ENCODE measurements around the gene TP53RK.

The TP53RK gene

GRCh38 chr20:46708172-46708860, 19.1 kb upstream of the TP53RK start:
- H3K4me3 ChIP-seq (ENCODE audit: low read depth, low read length): no peak overlapping the region
- in situ Hi-C loops (cut with HindIII; ENCODE audit: low sequenced_read_pairs): no loop called here
- DNase-seq (ENCODE audit: low read depth, low spot score): no peak
- peak; percentile 29 for TF ChIP-seq CTCF (IDR thresholded peaks at IDR 0.05; ENCODE audit: low read depth, low read length)

- TF ChIP-seq CTCF (IDR thresholded peaks at IDR 0.05; ENCODE audit: low read depth, low read length): no peak
- H3K4me3 ChIP-seq (ENCODE audit: low read depth, low read length): no peak overlapping the region
- no peak for DNase-seq (ENCODE audit: low read depth, low spot score)
- in situ Hi-C loops (cut with HindIII; ENCODE audit: low sequenced_read_pairs): no loop called here
These were observed 17.0 kb upstream of the TP53RK start for GRCh38 chr20:46706242-46706641.

GRCh38 chr20:46705378-46705729, 16.1 kb upstream of the TP53RK start:
- no peak for TF ChIP-seq CTCF (IDR thresholded peaks at IDR 0.05; ENCODE audit: low read depth, low read length)
- in situ Hi-C loops (cut with HindIII; ENCODE audit: low sequenced_read_pairs): no loop called here
- no peak overlapping the region for H3K4me3 ChIP-seq (ENCODE audit: low read depth, low read length)
- no peak for DNase-seq (ENCODE audit: low read depth, low spot score)

- no peak for DNase-seq (ENCODE audit: low read depth, low spot score)
- no peak overlapping the region for H3K4me3 ChIP-seq (ENCODE audit: low read depth, low read length)
- in situ Hi-C loops (cut with HindIII; ENCODE audit: low sequenced_read_pairs): no loop called here
- TF ChIP-seq CTCF (IDR thresholded peaks at IDR 0.05; ENCODE audit: low read depth, low read length): no peak
These were observed 15.6 kb upstream of the TP53RK start for GRCh38 chr20:46704714-46705377.

- no peak for TF ChIP-seq CTCF (IDR thresholded peaks at IDR 0.05; ENCODE audit: low read depth, low read length)
- H3K4me3 ChIP-seq (ENCODE audit: low read depth, low read length): no peak overlapping the region
- DNase-seq (ENCODE audit: low read depth, low spot score): no peak
- in situ Hi-C loops (cut with HindIII; ENCODE audit: low sequenced_read_pairs): no loop called here
These were observed 14.2 kb upstream of the TP53RK start for GRCh38 chr20:46703435-46703834.

GRCh38 chr20:46702447-46703203, 13.4 kb upstream of the TP53RK start:
- no peak for TF ChIP-seq CTCF (IDR thresholded peaks at IDR 0.05; ENCODE audit: low read depth, low read length)
- DNase-seq (ENCODE audit: low read depth, low spot score): no peak
- in situ Hi-C loops (cut with HindIII; ENCODE audit: low sequenced_read_pairs): no loop called here
- H3K4me3 ChIP-seq (ENCODE audit: low read depth, low read length): no peak overlapping the region
